Thymus (tissue), 11 donors: ENCODE results near the gene TMCC3. TPM values are rescaled to one million over a fixed set of nuclear protein-coding genes. Genes with fewer than 3 reads are reported as not detected.

ENCODE experiments used
- DNase-seq, 9 donors: peaks; one replicate each; pipeline ENCODE4 v3.0.0-alpha.2; 2013; ENCODE audit warnings: low spot score in 9 of 9, low read depth in 6 of 9, missing footprints in 1 of 9
- H3K27ac ChIP-seq, 2 donors: one replicate each; pipeline ENCODE4 v1.5.1; 2013; ENCODE audit warnings: control low read depth in 1 of 2, low read depth in 1 of 2, low read length in 1 of 2, mild to moderate bottlenecking in 1 of 2, moderate library complexity in 1 of 2
- H3K27me3 ChIP-seq, 2 donors: one replicate each; pipeline ENCODE4 v1.5.1; 2013; ENCODE audit warnings: low read length in 1 of 2; ENCODE audit not compliant: control insufficient read depth in 2 of 2, insufficient read depth in 1 of 2
- H3K36me3 ChIP-seq, 2 donors: one replicate each; pipeline ENCODE4 v1.5.1; 2013; ENCODE audit warnings: low read length in 1 of 2, mild to moderate bottlenecking in 1 of 2, moderate library complexity in 1 of 2; ENCODE audit not compliant: control insufficient read depth in 2 of 2, insufficient read depth in 2 of 2
- H3K4me1 ChIP-seq, 2 donors: one replicate each; pipeline ENCODE4 v1.5.1; 2013; ENCODE audit warnings: low read length in 2 of 2; ENCODE audit not compliant: control insufficient read depth in 2 of 2, insufficient read depth in 2 of 2
- H3K4me3 ChIP-seq, 2 donors: one replicate each; pipeline ENCODE4 v1.5.1; 2013; ENCODE audit warnings: low read length in 2 of 2, control low read depth in 1 of 2, mild to moderate bottlenecking in 1 of 2
- H3K9me3 ChIP-seq, 2 donors: one replicate each; pipeline ENCODE4 v1.5.1; 2013; ENCODE audit warnings: low read length in 1 of 2, mild to moderate bottlenecking in 1 of 2; ENCODE audit not compliant: control insufficient read depth in 2 of 2, insufficient read depth in 1 of 2
- WGBS: extraction: QIAGEN DNeasy Blood & Tissue Kit; methylation state at CpG from one replicate; pipeline ENCODE4 v1.1.7; 2013; 5-methylcytosine and 5-hydroxymethylcytosine counted together
- polyA plus RNA-seq: library from polyadenylated mRNA; stranded (reverse); fragments of 200-250 nt; gene quantifications from one replicate; pipeline ENCODE4 v1.2.3, GENCODE V29; 2013
- total RNA-seq: library from RNA; stranded (reverse); fragments of 120-200 nt; gene quantifications from one replicate; pipeline ENCODE4 v1.2.4, GENCODE V29; 2013
- donor health status: healthy.

The TMCC3 gene
- total and polyA plus RNA-seq, 2 donors = 3.0 to 4.0 TPM

GRCh38 chr12:94628819-94629472, 21.4 kb downstream of the TMCC3 start:
- 98% methylated on average over 6 of the region's 6 CpGs for WGBS
- Histone ChIP-seq H3K4me3 (no peak overlapping the region), H3K36me3 (no peaks in the 10 kb centered on the region), H3K27ac (no peak overlapping the region), H3K4me1 (no peaks in the 10 kb centered on the region), H3K27me3 (no peaks in the 10 kb centered on the region), H3K9me3 (no peaks in the 10 kb centered on the region)
- no peak for DNase-seq

GRCh38 chr12:94628369-94628768, 22.0 kb downstream of the TMCC3 start:
- Histone ChIP-seq H3K27me3 (no peaks in the 10 kb centered on the region), H3K27ac (no peak overlapping the region), H3K9me3 (no peaks in the 10 kb centered on the region), H3K36me3 (no peaks in the 10 kb centered on the region), H3K4me3 (no peak overlapping the region), H3K4me1 (no peaks in the 10 kb centered on the region)
- 98% methylated on average over 4 of the region's 4 CpGs for WGBS
- DNase-seq = no peak

GRCh38 chr12:94625531-94625930, 24.8 kb downstream of the TMCC3 start:
- H3K27me3 ChIP-seq = no peaks in the 10 kb centered on the region
- H3K4me1 ChIP-seq = no peaks in the 10 kb centered on the region
- no peaks in the 10 kb centered on the region for H3K9me3 ChIP-seq
- no peak for DNase-seq
- 96% methylated on average over 6 of the region's 6 CpGs for WGBS
- H3K36me3 ChIP-seq = no peaks in the 10 kb centered on the region
- no peak overlapping the region for H3K4me3 ChIP-seq
- no peak overlapping the region for H3K27ac ChIP-seq

GRCh38 chr12:94623161-94623920, 27.0 kb downstream of the TMCC3 start:
- Histone ChIP-seq H3K36me3 (no peaks in the 10 kb centered on the region), H3K27ac (no peak overlapping the region), H3K4me1 (no peaks in the 10 kb centered on the region), H3K4me3 (no peak overlapping the region), H3K9me3 (no peaks in the 10 kb centered on the region), H3K27me3 (no peaks in the 10 kb centered on the region)
- WGBS = 92% methylated on average over 11 of the region's 11 CpGs
- DNase-seq = no peak

- H3K4me1 ChIP-seq = no peaks in the 10 kb centered on the region
- H3K9me3 ChIP-seq = no peaks in the 10 kb centered on the region
- no peak overlapping the region for H3K27ac ChIP-seq
- 94% methylated on average over 4 of the region's 4 CpGs for WGBS
- no peak for DNase-seq
- no peaks in the 10 kb centered on the region for H3K27me3 ChIP-seq
- no peak overlapping the region for H3K4me3 ChIP-seq
- H3K36me3 ChIP-seq = no peaks in the 10 kb centered on the region
These were observed 27.9 kb downstream of the TMCC3 start for GRCh38 chr12:94622475-94622874.

GRCh38 chr12:94621662-94622359, 28.5 kb downstream of the TMCC3 start:
- Histone ChIP-seq H3K9me3 (no peaks in the 10 kb centered on the region), H3K27ac (no peak overlapping the region), H3K36me3 (no peaks in the 10 kb centered on the region), H3K4me1 (no peaks in the 10 kb centered on the region), H3K4me3 (no peak overlapping the region), H3K27me3 (no peaks in the 10 kb centered on the region)
- DNase-seq = peak in 1 of 9 donors; percentile 19
- 60% methylated on average over 7 of the region's 7 CpGs for WGBS

- Histone ChIP-seq H3K27ac (no peak overlapping the region), H3K4me1 (no peaks in the 10 kb centered on the region), H3K27me3 (no peaks in the 10 kb centered on the region), H3K36me3 (no peaks in the 10 kb centered on the region), H3K4me3 (no peak overlapping the region), H3K9me3 (no peaks in the 10 kb centered on the region)
- no peak for DNase-seq
- 98% methylated on average over 3 of the region's 3 CpGs for WGBS
These were observed 29.7 kb downstream of the TMCC3 start for GRCh38 chr12:94620621-94621020.

- Histone ChIP-seq H3K4me3 (no peak overlapping the region), H3K27ac (no peak overlapping the region), H3K27me3 (no peaks in the 10 kb centered on the region), H3K4me1 (peaks cover 0 to 2% of the 10 kb centered on the region in 2 donors), H3K36me3 (no peaks in the 10 kb centered on the region), H3K9me3 (no peaks in the 10 kb centered on the region)
- WGBS = 93% methylated on average over 6 of the region's 6 CpGs
- DNase-seq = no peak
These were observed 31.2 kb downstream of the TMCC3 start for GRCh38 chr12:94618995-94619695.

- H3K4me3 ChIP-seq = no peak overlapping the region
- no peaks in the 10 kb centered on the region for H3K36me3 ChIP-seq
- H3K4me1 ChIP-seq = peaks cover 0 to 2% of the 10 kb centered on the region in 2 donors
- DNase-seq = no peak
- H3K9me3 ChIP-seq = no peaks in the 10 kb centered on the region
- 78% methylated on average over 3 of the region's 3 CpGs for WGBS
- no peak overlapping the region for H3K27ac ChIP-seq
- no peaks in the 10 kb centered on the region for H3K27me3 ChIP-seq
These were observed 33.3 kb downstream of the TMCC3 start for GRCh38 chr12:94617101-94617500.
